Nephron progenitor cell (in vitro differentiated cells): ENCODE measurements around the gene MDM2.
"Not testable (repeated sequence)": the region's sequence is repeated elsewhere in the genome, so short reads cannot be mapped to it uniquely, and the experiment has no call there.

ENCODE experiments used
- DNase-seq: peaks from one replicate; pipeline ENCODE4 v3.0.0; 2021
- H3K27ac Mint-ChIP-seq: 2 replicates; pipeline ENCODE4 v1.8.0; 2021; ENCODE audit warnings: mild to moderate bottlenecking, moderate library complexity, mixed read lengths
- H3K27me3 Mint-ChIP-seq: 2 replicates; pipeline ENCODE4 v1.8.0; 2021; ENCODE audit warnings: mild to moderate bottlenecking, low read depth, mixed read lengths; ENCODE audit not compliant: poor library complexity
- H3K36me3 Mint-ChIP-seq: 2 replicates; pipeline ENCODE4 v1.8.0; 2021; ENCODE audit warnings: low read depth, mixed read lengths
- H3K4me1 Mint-ChIP-seq: 2 replicates; pipeline ENCODE4 v1.8.0; 2021; ENCODE audit warnings: mixed read lengths
- H3K4me3 Mint-ChIP-seq: 2 replicates; pipeline ENCODE4 v1.8.0; 2021; ENCODE audit warnings: mild to moderate bottlenecking, moderate library complexity, mixed read lengths
- H3K9me3 Mint-ChIP-seq: 2 replicates; pipeline ENCODE4 v1.8.0; 2021; ENCODE audit warnings: mild to moderate bottlenecking, moderate library complexity, mixed read lengths
- CTCF ChIP-seq: fragments of 200-600 bp; sonication (generic); IDR thresholded peaks from 2 replicates; pipeline ENCODE4 v1.5.0; 2021; ENCODE audit warnings: antibody characterized with exemption

The MDM2 gene

GRCh38 chr12:68838046-68838886, 30.3 kb downstream of the MDM2 start:
- H3K36me3 Mint-ChIP-seq, result peaks cover 88% of the 10 kb centered on the region
- H3K4me1 Mint-ChIP-seq, result peaks cover 17% of the 10 kb centered on the region
- H3K27ac Mint-ChIP-seq, result peak overlapping the region; percentile 40
- no peaks in the 10 kb centered on the region for H3K9me3 Mint-ChIP-seq
- no peak for TF ChIP-seq CTCF
- H3K27me3 Mint-ChIP-seq, result peaks cover 5% of the 10 kb centered on the region
- no peak for DNase-seq
- no peak overlapping the region for H3K4me3 Mint-ChIP-seq

- H3K27me3 Mint-ChIP-seq, result peaks cover 5% of the 10 kb centered on the region
- peaks cover 85% of the 10 kb centered on the region for H3K36me3 Mint-ChIP-seq
- H3K4me3 Mint-ChIP-seq, result no peak overlapping the region
- H3K9me3 Mint-ChIP-seq, result no peaks in the 10 kb centered on the region
- H3K4me1 Mint-ChIP-seq, result peaks cover 17% of the 10 kb centered on the region
- no peak overlapping the region for H3K27ac Mint-ChIP-seq
- DNase-seq, result no peak
- no peak for TF ChIP-seq CTCF
These were observed 31.5 kb downstream of the MDM2 start for GRCh38 chr12:68839183-68840147.

- not testable (repeated sequence) for H3K4me1 Mint-ChIP-seq, H3K27me3 Mint-ChIP-seq, H3K4me3 Mint-ChIP-seq, H3K9me3 Mint-ChIP-seq, H3K27ac Mint-ChIP-seq, DNase-seq
- H3K36me3 Mint-ChIP-seq, result peaks cover 79% of the 10 kb centered on the region
These were observed 33.2 kb downstream of the MDM2 start for GRCh38 chr12:68841175-68841574.

GRCh38 chr12:68841717-68842116, 33.7 kb downstream of the MDM2 start:
- no peak for TF ChIP-seq CTCF
- DNase-seq, result no peak
- H3K4me1 Mint-ChIP-seq, result no peaks in the 10 kb centered on the region
- H3K27me3 Mint-ChIP-seq, result no peaks in the 10 kb centered on the region
- peaks cover 74% of the 10 kb centered on the region for H3K36me3 Mint-ChIP-seq
- H3K4me3 Mint-ChIP-seq, result no peak overlapping the region
- no peak overlapping the region for H3K27ac Mint-ChIP-seq
- no peaks in the 10 kb centered on the region for H3K9me3 Mint-ChIP-seq

GRCh38 chr12:68842123-68842522, 34.1 kb downstream of the MDM2 start:
- H3K27me3 Mint-ChIP-seq, result no peaks in the 10 kb centered on the region
- H3K4me3 Mint-ChIP-seq, result no peak overlapping the region
- no peaks in the 10 kb centered on the region for H3K4me1 Mint-ChIP-seq
- TF ChIP-seq CTCF, result no peak
- H3K27ac Mint-ChIP-seq, result no peak overlapping the region
- peaks cover 71% of the 10 kb centered on the region for H3K36me3 Mint-ChIP-seq
- no peaks in the 10 kb centered on the region for H3K9me3 Mint-ChIP-seq
- DNase-seq, result no peak

- Mint-ChIP-seq H3K9me3 (no peaks in the 10 kb centered on the region), H3K27me3 (no peaks in the 10 kb centered on the region), H3K27ac (no peak overlapping the region)
These were observed 35.0 kb downstream of the MDM2 start for GRCh38 chr12:68842784-68843567.

More at GRCh38 chr12:68842784-68843567, 35.0 kb downstream of the MDM2 start:
- DNase-seq, result no peak
- Mint-ChIP-seq H3K36me3 (peaks cover 65% of the 10 kb centered on the region), H3K4me1 (no peaks in the 10 kb centered on the region), H3K4me3 (no peak overlapping the region)
- TF ChIP-seq CTCF, result no peak
